NCI-H128 (cell line): ENCODE results near the gene AKT2.

Experiments used
- DNase-seq: peaks from one replicate; lab custom pipeline; 2025; ENCODE audit not compliant: unreplicated experiment; lab: John Stamatoyannopoulos, UW

AKT2 gene

GRCh38 chr19:40238775-40239174 is 46.4 kb downstream of the AKT2 start:
- DNase-seq, result no peak

GRCh38 chr19:40237791-40238190 is 47.4 kb downstream of the AKT2 start:
- DNase-seq, result no peak

GRCh38 chr19:40236366-40236765 is 48.8 kb downstream of the AKT2 start:
- no peak for DNase-seq

GRCh38 chr19:40236026-40236355 is 49.2 kb downstream of the AKT2 start:
- DNase-seq, result no peak

GRCh38 chr19:40235238-40236025 is 49.7 kb downstream of the AKT2 start:
- DNase-seq, result no peak

GRCh38 chr19:40234429-40235237 is 50.5 kb downstream of the AKT2 start:
- no peak for DNase-seq

GRCh38 chr19:40233811-40234389 is 51.2 kb downstream of the AKT2 start:
- DNase-seq, result no peak

GRCh38 chr19:40232949-40233810 is 52.0 kb downstream of the AKT2 start:
- DNase-seq, result no peak

GRCh38 chr19:40232479-40232878 is 52.7 kb downstream of the AKT2 start:
- no peak for DNase-seq

- DNase-seq, result no peak
Observed at GRCh38 chr19:40231544-40232424, 53.4 kb downstream of the AKT2 start.

- no peak for DNase-seq
Observed at GRCh38 chr19:40231057-40231456, 54.1 kb downstream of the AKT2 start.

GRCh38 chr19:40229926-40230417 is 55.2 kb downstream of the AKT2 start:
- no peak for DNase-seq

- DNase-seq, result no peak
Observed at GRCh38 chr19:40229484-40229883, 55.7 kb downstream of the AKT2 start.

GRCh38 chr19:40228863-40229262 is 56.3 kb downstream of the AKT2 start:
- DNase-seq, result no peak

- DNase-seq, result no peak
Observed at GRCh38 chr19:40228346-40228745, 56.8 kb downstream of the AKT2 start.

- no peak for DNase-seq
Observed at GRCh38 chr19:40225440-40226305, 59.5 kb downstream of the AKT2 start.

- DNase-seq, result no peak
Observed at GRCh38 chr19:40224342-40225150, 60.6 kb downstream of the AKT2 start.

- DNase-seq, result no peak
Observed at GRCh38 chr19:40223135-40223822, 61.9 kb downstream of the AKT2 start.
